WI38 (cell line): ENCODE results near the gene CD27.

ENCODE experiments used
- H3K4me3 ChIP-seq: 2 replicates; pipeline ENCODE4 v1.5.1; 2011; ENCODE audit warnings: low read depth, mild to moderate bottlenecking, control low read depth, low read length
- CTCF ChIP-seq: IDR thresholded peaks from 2 replicates; pipeline ENCODE4 v1.5.1; 2012; ENCODE audit warnings: low read depth, mild to moderate bottlenecking, control low read depth, low read length

CD27 gene

GRCh38 chr12:6450091-6450868 lies 5.5 kb downstream of the CD27 start:
- TF ChIP-seq CTCF = no peak
- peak overlapping the region; percentile 74 for H3K4me3 ChIP-seq

- H3K4me3 ChIP-seq = peak overlapping the region; percentile 74
- TF ChIP-seq CTCF = no peak
Measured at GRCh38 chr12:6450869-6451347, 6.2 kb downstream of the CD27 start.

- H3K4me3 ChIP-seq = peak within 1 kb of the TSS; percentile 74
- no peak for TF ChIP-seq CTCF
Measured at GRCh38 chr12:6451348-6452244, 6.8 kb downstream of the CD27 start, which contains the start of gene TAPBPL. TAPBPL (plus strand) TSS chr12:6452042; CDS start chr12:6452249, 207 bp downstream.

GRCh38 chr12:6452245-6452943 lies 7.6 kb downstream of the CD27 start:
- peak overlapping the region; percentile 74 for H3K4me3 ChIP-seq
- no peak for TF ChIP-seq CTCF

GRCh38 chr12:6452944-6453630 lies 8.3 kb downstream of the CD27 start:
- TF ChIP-seq CTCF = no peak
- peak overlapping the region; percentile 74 for H3K4me3 ChIP-seq

GRCh38 chr12:6457220-6457945 lies 12.6 kb downstream of the CD27 start:
- H3K4me3 ChIP-seq = no peak overlapping the region
- no peak for TF ChIP-seq CTCF
